Right lobe of liver (tissue), 4 donors: ENCODE data around the gene MYCBP2.

Experiments
- CTCF ChIP-seq, 4 donors: fragments of 200-600 bp in 3 of 4; fragments of 450-650 bp in 1 of 4; IDR thresholded peaks; one replicate each; pipeline versions ENCODE4 v1.5.1 to v1.8.0; 2016 to 2022; ENCODE audit warnings: antibody characterized with exemption in 4 of 4, mild to moderate bottlenecking in 2 of 4
- POLR2A ChIP-seq: fragments of 450-650 bp; IDR thresholded peaks from one replicate; pipeline ENCODE4 v1.6.1; 2017; ENCODE audit warnings: antibody characterized with exemption, mild to moderate bottlenecking
- donor health status: DM: no; HTN: no; CAD: no.
- donor health status: DM: no; HTN: no; CAD: no.
- donor health status: DM: no; HTN: yes; CAD: no.

GRCh38 chr13:77002590-77003190 is 324.2 kb downstream of the MYCBP2 start:
- peak; percentile 53 to 69 (median 63) for TF ChIP-seq CTCF (IDR thresholded peaks at IDR 0.05)
- TF ChIP-seq POLR2A = no peak
